Stimulated activated CD4-positive, alpha-beta T cell treated with anti-CD3 and anti-CD28 coated beads, TNF-alpha, amount 100 ng/mL, for 24 hours (primary cell): ENCODE measurements around the gene BAX.
"Not testable (repeated sequence)": the region's sequence is repeated elsewhere in the genome, so short reads cannot be mapped to it uniquely, and the experiment has no call there.

ENCODE experiments used
- DNase-seq, 3 experiments: peaks; one replicate each; pipeline ENCODE4 v3.0.0-alpha.2; 2020; ENCODE audit warnings: low read depth in 3 of 3

Gene BAX

DNA sequence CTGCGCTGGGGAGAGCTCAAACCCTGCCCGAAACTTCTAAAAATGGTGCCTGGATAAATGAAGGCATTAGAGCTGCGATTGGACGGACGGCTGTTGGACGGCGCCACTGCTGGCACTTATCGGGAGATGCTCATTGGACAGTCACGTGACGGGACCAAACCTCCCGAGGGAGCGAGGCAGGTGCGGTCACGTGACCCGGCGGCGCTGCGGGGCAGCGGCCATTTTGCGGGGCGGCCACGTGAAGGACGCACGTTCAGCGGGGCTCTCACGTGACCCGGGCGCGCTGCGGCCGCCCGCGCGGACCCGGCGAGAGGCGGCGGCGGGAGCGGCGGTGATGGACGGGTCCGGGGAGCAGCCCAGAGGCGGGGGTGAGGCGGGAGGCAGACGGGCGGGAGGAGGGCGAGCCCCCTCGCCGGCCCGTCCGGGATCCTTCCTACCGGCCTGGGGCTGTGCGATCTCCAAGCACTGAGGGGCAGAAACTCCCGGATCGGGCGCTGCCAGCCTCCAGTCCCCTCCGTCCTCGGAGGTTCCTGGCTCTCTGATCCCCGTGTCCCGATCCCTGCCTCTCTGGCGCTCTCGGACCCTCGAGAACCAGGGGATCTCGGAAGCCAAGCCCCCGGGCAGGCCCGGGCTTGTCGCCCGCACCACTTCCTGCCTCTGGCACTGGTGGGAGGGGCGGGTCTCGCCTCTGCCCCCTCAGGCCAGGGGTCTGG, at the start of gene BAX:
Gene BAX, plus strand, starts transcription at position 281 of the 713 bp plus-strand sequence. Its CDS starts 54 bp downstream, at position 335.
- DNase-seq = peak; percentile 89 to 98 (median 90)

DNA sequence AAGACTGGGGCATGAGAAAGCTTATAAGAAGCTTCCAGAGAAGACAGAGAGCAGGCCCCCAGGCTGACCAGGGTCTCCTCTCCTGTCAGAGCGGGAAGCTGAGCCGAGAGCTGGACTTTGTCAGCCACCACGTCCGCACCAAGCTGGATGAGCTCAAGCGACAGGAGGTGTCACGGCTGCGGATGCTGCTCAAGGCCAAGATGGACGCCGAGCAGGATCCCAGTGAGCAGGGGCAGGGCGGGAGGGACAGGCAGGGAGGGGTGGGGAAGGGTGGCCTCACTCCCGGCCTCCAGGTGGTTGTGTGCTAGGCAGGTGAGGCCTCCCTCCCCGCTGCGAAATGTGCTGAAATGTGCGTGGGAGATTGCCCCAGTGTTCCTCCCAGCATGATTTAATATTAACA, 49.0 kb upstream of the BAX start:
- no peak for DNase-seq

DNA sequence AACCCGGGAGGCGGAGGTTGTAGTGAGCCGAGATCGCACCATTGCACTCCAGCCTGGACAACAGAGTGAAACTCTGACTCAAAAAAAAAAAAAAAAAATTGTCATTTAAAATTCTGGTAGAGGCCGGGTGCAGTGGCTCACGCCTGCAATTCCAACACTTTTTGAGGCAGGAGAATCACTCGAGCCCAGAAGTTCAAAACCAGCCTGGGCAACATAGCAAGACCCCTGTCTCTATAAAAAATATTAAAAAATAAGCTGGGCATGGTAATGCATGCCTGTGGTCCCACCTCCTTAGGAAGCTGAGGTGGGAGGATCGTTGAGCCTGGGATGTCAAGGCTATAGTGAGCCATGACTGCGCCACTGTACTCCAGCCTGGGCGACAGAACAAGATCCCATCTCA, 48.4 kb upstream of the BAX start:
- no peak for DNase-seq

DNA sequence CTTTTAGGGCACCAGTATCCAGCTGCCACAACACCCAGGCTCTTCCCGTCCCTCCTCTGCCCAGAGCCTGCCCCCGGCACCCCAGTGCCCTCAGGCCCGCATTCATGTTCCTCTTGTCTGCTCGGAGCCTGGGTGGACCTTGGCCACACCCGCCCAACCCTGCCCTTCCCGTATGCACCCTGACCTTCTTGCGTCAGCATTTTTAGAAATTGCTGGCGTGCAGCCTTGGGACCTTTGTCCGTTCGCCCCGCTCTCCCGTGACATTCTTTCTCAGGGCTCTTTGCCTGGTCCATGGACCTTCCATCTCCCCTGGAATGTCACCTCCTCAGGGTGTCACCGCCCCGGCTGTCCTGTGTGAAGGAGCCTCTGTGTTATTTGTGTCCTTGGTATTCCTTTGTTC, 47.0 kb upstream of the BAX start:
- DNase-seq = no peak

DNA sequence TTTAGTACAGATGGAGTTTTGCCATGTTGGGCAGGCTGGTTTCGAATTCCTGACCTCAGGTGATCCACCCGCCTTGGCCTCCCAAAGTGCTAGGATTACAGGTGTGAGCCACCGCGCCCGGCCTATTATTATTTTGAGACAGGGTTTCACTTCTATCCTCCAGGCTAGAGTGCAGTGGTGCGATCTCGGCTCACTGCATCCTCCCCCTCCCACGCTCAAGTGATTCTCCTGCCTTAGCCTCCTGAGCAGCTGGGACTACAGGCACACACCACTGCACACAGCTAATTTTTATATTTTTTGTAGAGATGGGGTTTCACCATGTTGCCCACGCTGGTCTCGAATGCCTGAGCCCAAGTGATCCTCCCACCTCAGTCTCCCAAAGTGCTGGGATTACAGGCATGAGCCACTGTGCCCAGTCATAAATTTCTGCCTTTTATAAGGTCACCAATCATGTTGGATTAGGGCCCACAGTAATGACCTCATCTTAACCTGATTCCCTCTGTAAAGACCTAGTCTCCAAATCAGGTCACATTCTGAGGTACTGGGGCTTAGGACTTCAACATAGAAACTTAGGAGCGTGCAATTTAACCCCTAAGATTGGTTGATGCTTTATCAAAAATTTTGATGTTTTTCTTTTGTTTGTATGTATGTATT, 45.1 kb upstream of the BAX start:
- not testable (repeated sequence) for DNase-seq

DNA sequence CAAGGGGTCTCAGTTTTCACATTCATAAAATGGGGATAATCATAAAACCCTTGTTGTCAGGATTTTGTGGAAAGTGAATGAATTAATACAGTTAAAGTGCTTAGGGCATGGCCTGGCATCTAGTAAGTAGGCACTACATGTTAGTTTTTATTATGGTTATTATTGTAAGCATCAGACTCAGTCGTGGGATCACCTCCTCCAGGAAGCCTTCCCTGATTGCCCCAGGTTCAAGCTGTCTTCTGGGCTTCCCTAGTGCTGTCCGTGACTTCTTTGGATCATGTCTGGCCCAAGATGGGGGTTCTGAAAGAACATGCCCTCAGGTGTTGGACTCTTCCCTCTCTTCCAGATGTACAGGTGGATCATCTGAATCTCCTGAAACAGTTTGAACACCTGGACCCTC, 43.9 kb upstream of the BAX start:
- DNase-seq = no peak

DNA sequence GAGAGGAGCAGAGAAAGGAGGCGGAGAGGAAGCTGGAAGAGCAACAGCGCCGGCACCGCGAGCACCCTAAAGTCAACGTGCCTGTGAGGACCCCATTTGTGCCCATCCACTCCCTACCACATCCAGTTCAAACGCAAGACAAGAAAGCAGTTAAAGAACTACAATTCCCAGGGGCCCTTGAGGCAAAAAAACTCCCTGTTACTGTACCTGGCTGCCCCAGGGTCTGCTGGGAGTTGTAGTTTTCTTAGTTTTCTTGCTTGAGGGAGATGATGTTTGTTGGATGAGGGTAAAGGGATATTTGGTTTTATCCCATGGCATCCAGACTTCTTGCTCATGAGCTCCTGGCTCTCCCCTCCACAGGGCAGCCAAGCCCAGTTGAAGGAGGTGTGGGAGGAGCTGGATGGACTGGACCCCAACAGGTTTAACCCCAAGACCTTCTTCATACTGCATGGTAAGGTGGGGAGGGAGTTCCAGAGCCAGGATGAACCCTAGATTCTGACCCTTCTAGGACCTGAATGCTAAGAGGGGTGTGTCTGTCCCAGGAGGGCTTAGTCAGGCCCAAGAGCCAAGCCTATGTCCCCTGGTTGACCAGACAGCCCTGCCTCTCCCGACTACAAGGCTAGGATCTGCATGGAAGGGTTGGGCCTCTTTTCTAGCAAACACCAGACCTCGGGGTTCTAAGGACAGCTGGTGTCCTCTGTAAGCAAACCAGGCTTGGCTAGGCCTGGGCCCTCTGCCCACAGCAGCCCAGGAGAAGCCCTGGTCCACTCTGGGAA, 41.4 kb upstream of the BAX start:
- DNase-seq = no peak

DNA sequence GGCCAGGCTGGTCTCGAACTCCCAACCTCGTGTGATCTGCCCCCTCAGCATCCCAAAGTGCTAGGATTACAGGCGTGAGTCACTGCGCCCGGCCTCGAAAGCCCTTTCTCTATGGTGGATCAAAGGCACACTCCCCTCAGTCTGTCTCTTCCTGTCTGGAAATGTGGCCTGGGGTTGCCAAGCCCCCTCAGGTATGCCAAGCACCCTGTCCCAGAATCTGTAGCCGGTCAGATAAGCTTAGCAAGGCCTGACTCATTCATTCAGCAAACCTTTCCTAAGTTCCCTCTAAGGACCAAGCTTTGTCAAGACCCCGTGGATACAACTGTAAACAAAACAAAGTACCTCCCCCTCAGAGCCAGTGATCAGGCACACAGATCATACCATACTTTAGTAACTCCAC, 40.5 kb upstream of the BAX start:
- no peak for DNase-seq

DNA sequence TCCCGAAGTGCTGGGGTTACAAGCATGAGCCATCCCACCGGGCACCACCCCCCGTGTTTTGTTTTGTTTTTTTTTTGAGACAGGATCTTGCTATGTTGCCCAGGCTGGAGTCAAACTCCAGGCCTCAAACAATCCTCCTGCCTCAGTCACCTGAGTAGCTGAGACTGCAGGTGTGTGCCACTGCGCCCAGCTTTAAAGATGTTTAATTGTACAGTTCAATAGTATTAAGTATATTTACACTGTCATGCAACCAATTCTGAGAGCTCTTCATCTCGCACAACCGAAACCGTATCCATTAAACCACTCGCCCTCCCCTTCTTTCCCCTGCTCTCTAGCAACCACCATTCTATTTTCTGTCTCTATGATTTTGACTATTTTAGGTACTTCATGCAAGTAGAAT, 38.9 kb upstream of the BAX start:
- DNase-seq = no peak

DNA sequence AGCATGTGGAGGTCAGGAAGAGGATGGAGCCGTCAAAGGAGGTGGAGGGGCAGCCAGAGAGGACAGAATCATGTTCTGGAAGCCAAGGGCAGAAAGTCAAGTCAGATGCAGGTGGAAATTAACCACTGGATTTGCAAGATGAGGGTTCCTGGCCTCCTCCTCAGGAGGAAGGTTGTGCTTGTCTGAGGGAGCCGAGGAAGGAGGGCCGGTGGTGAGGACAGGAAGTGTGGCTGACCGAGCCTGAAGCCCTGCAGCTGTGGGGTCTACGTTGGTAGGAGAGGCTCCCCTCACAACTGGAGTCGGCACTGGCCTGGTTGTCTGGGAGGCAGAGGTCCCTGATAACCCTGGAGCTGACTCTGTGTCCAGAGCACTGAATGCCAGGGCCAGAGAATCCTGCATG, 36.6 kb upstream of the BAX start:
- DNase-seq = no peak

DNA sequence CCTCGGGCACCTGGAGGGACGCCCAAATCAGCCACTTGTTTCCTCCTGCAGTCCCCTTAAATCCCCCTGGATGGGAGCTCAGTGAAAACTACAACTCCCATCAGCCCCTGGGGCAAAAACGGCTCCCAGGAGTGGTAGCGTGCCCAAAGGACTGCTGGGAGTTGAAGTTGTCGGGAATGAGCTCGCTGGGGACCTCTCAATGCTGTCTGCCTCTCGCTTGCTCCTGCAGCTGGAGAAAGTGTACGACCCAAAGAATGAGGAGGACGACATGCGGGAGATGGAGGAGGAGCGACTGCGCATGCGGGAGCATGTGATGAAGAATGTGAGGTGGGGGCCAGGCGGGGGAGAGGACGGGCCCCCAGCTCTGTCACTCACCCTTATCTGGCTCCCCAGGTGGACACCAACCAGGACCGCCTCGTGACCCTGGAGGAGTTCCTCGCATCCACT, 35.9 kb upstream of the BAX start:
- no peak for DNase-seq

DNA sequence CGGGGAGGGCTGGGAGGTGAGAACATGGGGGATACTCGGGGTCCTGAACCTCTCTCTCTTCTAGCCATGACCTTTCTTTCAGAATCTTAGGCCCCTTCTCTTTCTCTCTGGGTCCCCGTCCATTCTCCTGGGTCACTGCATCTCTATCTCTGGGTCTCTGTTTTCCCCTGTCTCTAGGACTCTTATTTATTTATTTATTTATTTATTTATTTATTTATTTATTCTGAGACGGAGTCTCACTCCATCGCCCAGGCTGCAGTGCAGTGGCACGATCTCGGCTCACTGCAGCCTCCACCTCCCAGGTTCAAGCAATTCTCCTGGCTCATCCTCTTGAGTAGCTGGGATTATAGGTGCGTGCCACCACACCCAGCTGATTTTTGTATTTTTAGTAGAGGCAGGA, 35.4 kb upstream of the BAX start:
- DNase-seq = not testable (repeated sequence)

DNA sequence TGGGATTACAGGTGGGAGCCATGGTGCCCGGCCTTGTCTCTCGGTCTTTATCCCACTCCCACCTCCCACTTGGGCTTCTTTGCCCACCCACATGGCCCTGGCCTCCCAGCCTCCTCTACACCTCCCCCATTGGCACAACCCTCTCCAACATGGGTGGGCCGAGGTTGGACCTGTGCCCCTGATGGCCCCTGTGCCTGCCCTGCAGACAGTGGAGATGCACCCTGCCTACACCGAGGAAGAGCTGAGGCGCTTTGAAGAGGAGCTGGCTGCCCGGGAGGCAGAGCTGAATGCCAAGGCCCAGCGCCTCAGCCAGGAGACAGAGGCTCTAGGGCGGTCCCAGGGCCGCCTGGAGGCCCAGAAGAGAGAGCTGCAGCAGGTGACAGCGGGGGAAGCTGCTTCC, 33.7 kb upstream of the BAX start:
- no peak for DNase-seq

DNA sequence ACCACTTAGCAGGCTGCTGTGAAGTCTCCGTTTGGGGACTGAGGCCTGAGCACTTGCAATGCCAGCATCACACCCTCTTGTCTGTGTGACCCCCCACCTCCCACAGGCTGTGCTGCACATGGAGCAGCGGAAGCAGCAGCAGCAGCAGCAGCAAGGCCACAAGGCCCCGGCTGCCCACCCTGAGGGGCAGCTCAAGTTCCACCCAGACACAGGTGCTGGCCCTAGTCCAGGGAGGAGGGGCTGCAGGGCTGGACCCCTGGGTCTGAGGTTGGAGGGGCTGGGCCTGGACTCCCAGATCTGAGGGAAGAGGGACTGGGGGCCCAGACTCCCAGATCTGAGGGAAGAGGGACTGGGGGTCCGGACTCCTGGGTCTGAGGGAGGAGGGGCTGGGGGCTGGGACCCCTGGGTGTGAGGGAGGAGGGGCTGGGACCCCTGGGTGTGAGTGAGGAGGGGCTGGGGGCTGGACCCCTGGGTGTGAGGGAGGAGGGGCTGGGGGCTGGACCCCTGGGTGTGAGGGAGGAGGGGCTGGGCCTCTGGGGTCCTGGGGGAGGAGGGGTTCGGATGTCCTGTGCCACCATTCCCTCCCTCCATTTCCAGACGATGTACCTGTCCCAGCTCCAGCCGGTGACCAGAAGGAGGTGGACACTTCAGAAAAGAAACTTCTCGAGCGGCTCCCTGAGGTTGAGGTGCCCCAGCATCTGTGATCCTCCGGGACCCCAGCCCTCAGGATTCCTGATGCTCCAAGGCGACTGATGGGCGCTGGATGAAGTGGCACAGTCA, 32.8 kb upstream of the BAX start:
- no peak for DNase-seq

DNA sequence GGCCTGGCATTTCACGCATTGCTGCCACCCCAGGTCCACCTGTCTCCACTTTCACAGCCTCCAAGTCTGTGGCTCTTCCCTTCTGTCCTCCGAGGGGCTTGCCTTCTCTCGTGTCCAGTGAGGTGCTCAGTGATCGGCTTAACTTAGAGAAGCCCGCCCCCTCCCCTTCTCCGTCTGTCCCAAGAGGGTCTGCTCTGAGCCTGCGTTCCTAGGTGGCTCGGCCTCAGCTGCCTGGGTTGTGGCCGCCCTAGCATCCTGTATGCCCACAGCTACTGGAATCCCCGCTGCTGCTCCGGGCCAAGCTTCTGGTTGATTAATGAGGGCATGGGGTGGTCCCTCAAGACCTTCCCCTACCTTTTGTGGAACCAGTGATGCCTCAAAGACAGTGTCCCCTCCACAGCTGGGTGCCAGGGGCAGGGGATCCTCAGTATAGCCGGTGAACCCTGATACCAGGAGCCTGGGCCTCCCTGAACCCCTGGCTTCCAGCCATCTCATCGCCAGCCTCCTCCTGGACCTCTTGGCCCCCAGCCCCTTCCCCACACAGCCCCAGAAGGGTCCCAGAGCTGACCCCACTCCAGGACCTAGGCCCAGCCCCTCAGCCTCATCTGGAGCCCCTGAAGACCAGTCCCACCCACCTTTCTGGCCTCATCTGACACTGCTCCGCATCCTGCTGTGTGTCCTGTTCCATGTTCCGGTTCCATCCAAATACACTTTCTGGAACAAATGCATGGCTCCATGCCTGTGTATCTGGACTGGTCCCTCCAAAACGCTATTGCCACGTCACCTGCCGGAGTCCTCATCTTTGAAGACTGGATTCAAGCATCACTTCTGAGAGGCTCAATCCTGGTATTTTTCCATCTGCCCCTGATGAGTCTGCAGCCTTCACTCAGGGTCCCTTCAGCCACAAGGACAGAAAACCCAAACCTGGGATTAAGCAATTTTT, 31.9 kb upstream of the BAX start:
- no peak for DNase-seq

DNA sequence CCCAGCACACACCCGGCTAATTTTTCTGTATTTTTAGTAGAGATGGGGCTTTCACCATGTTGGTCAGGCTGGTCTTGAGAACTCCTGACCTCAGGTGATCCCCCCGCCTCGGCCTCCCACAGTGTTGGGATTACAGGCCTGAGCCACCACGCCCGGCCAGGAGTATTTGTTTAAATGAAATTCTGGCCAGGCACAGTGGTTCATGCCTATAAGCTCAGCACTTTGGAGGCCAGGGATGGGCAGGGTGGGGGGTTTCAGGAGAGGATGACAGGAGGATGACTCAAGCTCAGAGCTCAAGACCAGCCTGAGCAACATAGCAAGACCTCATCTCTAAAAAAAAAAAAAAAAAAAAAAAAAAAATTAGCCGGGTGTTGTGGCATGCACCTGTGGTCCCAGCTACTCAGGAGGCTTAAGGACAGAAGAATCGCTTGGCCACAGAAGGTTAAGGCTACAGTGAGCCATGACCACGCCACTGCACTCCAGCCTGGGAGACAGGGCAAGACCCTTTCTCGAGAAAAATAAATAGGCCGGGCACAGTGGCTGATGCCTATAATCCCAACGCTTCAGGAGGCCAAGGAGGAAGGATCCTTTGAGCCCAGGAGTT, 29.3 kb upstream of the BAX start:
- DNase-seq = no peak

DNA sequence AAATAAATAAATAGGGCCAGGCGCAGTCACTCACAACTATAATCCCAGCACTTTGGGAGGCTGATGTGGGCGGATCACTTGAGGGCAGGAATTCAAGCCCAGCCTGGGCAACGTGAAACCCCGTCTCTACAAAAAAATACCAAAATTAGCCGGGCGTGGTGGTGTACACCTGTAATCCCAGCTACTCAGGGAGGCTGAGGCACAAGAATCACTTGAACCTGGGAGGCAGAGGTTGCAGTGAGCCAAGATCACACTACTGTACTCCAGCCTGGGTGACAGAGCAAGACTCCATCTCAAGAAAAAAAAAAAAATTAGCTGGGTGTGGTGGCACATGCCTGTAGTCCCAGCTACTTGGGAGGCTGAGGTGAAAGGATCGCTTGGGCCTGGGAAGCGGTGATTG, 28.8 kb upstream of the BAX start:
- DNase-seq = not testable (repeated sequence)

DNA sequence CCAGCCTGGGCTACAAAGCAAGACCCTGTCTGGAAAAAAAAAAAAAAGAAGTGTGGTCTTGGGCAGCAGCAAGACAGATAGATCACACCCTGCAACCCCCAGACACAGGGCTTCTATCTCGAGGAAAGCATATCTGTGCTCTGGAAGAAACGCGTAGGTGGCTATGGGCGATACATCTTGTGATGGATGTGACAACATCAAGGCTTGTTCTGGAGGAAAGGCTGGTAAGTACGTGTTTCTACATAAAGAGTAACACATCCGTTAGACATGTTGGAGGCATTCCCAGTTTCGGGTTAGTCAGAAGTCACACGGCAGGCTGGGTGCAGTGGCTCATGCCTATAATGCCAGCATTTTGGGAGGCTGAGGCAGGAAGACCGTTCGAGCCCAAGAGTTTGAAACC, 27.8 kb upstream of the BAX start:
- peak in 1 of 3 experiments; percentile 34 for DNase-seq

DNA sequence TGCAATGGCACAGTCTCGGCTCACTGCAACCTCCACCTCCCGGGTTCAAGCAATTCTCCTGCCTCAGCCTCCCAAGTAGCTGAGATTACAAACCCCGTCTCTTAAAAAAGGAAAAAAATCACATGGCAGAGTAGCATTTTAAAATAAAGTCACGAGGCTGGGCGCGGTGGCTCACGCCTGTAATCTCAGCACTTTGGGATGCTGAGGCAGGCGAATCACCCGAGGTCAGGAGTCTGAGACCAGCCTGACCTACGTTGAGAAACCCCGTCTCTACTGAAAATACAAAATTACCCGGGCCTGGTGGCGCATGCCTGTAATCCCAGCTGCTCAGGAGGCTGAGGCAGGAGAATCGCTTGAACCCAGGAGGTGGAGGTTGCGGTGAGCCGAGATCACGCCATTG, 27.0 kb upstream of the BAX start:
- DNase-seq = not testable (repeated sequence)
